HG02588 (cell line): ENCODE results near the gene NIPAL3.
"Not testable (repeated sequence)": the region's sequence is repeated elsewhere in the genome, so short reads cannot be mapped to it uniquely, and the experiment has no call there.

ENCODE experiments used
- ATAC-seq: cut with Tn5 transposase; IDR thresholded peaks from one replicate; pipeline ENCODE4 v1.9.1; 2021; ENCODE audit warnings: mild to moderate bottlenecking, moderate library complexity; ENCODE audit not compliant: unreplicated experiment

Gene NIPAL3

GRCh38 chr1:24487455-24487854 is 71.9 kb downstream of the NIPAL3 start:
- no peak for ATAC-seq

- not testable (repeated sequence) for ATAC-seq
Observed at GRCh38 chr1:24488159-24488558, 72.6 kb downstream of the NIPAL3 start.

- no peak for ATAC-seq
Observed at GRCh38 chr1:24489674-24490073, 74.1 kb downstream of the NIPAL3 start.

- no peak for ATAC-seq
Observed at GRCh38 chr1:24490101-24490781, 74.6 kb downstream of the NIPAL3 start.

GRCh38 chr1:24491577-24492360 is 76.2 kb downstream of the NIPAL3 start:
- no peak for ATAC-seq

- ATAC-seq: not testable (repeated sequence)
Observed at GRCh38 chr1:24492935-24493334, 77.3 kb downstream of the NIPAL3 start.

- ATAC-seq: no peak
Observed at GRCh38 chr1:24493785-24494184, 78.2 kb downstream of the NIPAL3 start.

DNA sequence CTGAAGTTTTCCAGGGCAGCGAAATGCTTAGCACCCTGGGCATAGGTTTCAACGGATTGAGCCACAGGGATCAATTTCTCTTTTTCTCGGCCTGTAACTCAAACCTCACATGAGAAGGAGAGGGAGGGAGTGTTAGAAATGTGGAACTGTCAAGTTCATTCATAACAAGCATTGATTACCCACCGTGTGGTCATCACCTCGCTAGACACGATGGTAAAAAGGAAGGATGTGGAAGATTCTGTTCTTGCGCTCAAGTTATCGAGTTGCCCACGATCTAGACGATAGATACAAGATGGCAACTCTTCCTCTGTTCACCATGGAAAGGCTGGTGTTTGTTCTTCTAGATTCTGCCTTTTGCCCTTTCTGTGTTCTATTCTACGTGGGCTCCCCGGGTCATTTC is 83.0 kb downstream of the NIPAL3 start:
- ATAC-seq: no peak

GRCh38 chr1:24500448-24501048 is 84.9 kb downstream of the NIPAL3 start:
- ATAC-seq: no peak

DNA sequence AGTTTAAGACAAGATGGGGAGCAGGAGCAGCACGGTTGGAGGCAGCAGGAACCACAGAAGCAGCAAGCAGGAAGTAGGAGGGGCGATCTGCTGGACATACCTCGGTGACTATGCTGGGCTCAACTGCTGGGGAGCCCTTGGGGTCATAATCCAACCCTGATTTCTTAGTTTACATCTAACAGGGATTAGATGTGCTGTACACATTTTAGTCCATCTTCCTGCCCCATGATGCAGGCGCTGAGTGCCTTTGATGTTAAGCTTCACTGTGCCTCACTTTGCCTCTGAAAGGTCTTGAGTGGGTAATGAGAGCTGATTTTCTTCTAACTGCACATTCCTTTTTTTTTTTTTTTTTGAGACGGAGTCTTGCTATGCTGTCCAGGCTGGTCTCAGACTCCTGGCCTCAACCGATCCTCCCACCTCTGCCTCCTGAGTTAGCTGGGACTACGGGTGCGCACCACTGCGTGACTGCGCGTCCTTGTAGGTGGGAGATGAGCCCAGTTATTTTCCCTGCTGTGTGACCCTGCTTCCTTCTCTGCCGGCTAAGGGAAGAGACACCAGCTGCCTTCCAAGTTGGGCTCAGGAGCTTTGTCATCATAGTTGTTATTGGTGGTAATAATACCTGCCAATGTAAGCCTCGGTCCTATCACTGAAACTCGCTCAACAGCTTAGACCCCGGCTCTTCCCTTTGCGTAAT is 85.9 kb downstream of the NIPAL3 start:
- ATAC-seq: no peak

- ATAC-seq: no peak
Observed at GRCh38 chr1:24502065-24502708, 86.6 kb downstream of the NIPAL3 start.

- no peak for ATAC-seq
Observed at GRCh38 chr1:24502709-24503058, 87.1 kb downstream of the NIPAL3 start, which contains the start of gene RCAN3. Gene RCAN3 (plus strand): TSS chr1:24502836. CDS start chr1:24514373, 11,537 bp downstream.

DNA sequence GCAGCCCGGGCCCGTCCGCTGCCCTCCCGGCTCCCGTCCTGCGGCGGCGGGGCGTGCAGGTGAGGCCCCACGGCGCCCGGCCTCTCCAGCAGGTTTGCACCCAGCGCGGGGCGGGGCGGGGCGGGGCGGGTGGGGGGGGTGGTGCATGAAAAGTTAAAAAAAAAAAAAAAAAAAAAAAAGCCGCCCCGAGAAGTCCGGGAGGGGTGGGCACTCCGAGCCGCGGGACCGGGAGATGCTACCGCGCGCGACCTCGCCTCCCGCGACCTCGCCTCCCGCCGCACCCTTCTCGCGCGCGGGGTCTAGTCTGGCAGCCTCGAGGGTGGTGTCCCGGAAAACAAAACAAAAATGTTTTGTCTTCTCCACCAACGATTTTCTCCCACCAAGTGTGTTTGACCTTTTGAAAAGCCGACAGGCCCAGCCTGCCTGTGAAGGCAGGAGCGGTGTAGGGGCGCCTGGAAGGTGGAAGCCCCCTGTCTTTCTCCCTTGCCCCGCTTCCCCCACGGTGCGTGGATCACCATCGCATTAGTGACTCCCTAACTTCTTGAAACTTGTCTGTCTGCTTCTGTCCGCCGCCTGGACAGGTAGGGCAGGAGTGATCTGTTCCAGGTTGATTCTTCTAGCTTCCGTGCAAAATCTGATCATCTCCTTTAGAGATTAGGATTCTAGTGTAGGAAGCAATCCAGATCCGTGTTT is 87.6 kb downstream of the NIPAL3 start:
- no peak for ATAC-seq

GRCh38 chr1:24503870-24504523 is 88.4 kb downstream of the NIPAL3 start:
- no peak for ATAC-seq

GRCh38 chr1:24504560-24504959 is 89.0 kb downstream of the NIPAL3 start:
- no peak for ATAC-seq

GRCh38 chr1:24505816-24506215 is 90.2 kb downstream of the NIPAL3 start:
- ATAC-seq: no peak

- no peak for ATAC-seq
Observed at GRCh38 chr1:24506691-24507381, 91.2 kb downstream of the NIPAL3 start.

- no peak for ATAC-seq
Observed at GRCh38 chr1:24507405-24507804, 91.8 kb downstream of the NIPAL3 start.

DNA sequence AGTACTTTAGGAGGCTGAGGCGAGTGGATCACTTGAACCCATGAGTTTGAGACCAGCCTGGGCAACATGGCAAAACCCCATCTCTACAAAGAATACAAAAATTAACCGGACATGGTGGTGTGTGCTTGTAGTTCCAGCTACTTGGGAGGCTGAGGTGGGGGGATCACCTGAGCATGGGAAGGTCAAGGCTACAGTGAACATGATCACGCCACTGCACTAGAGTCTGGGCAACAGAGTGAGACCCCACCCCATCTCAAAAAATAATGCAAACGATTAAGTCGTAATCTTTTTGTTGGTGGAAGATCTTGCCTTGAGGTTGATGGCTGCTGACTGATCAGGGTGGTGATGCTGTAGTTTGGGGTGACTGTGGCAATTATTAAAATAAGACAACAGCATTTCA is 93.3 kb downstream of the NIPAL3 start:
- ATAC-seq: no peak
